ENCODE results near the gene PREX1.

PREX1 gene

GRCh38 chr20:48825566-48825920, 2.3 kb downstream of the PREX1 start:
- Histone ChIP-seq H3K4me1 (ENCODE audit: insufficient read depth, low read length) (peaks cover 9% of the 10 kb centered on the region), H3K9ac (ENCODE audit: low read depth, low read length) (no peak overlapping the region), H3K36me3 (ENCODE audit: insufficient read depth, low read length) (no peaks in the 10 kb centered on the region), H3K9me3 (ENCODE audit: control insufficient read depth, insufficient read depth, low read length) (no peaks in the 10 kb centered on the region; the same call in 1 of the 2 replicates)

GRCh38 chr20:48824830-48825565, 2.8 kb downstream of the PREX1 start:
- H3K4me1 ChIP-seq (ENCODE audit: insufficient read depth, low read length): peaks cover 9% of the 10 kb centered on the region
- H3K9ac ChIP-seq (ENCODE audit: low read depth, low read length): no peak overlapping the region
- no peaks in the 10 kb centered on the region; the same call in 1 of the 2 replicates for H3K9me3 ChIP-seq (ENCODE audit: control insufficient read depth, insufficient read depth, low read length)
- H3K36me3 ChIP-seq (ENCODE audit: insufficient read depth, low read length): no peaks in the 10 kb centered on the region

GRCh38 chr20:48823960-48824498, 3.8 kb downstream of the PREX1 start:
- Histone ChIP-seq H3K9ac (ENCODE audit: low read depth, low read length) (no peak overlapping the region), H3K9me3 (ENCODE audit: control insufficient read depth, insufficient read depth, low read length) (no peaks in the 10 kb centered on the region; the same call in 1 of the 2 replicates), H3K36me3 (ENCODE audit: insufficient read depth, low read length) (no peaks in the 10 kb centered on the region), H3K4me1 (ENCODE audit: insufficient read depth, low read length) (peaks cover 9% of the 10 kb centered on the region)

GRCh38 chr20:48823476-48823875, 4.3 kb downstream of the PREX1 start:
- no peaks in the 10 kb centered on the region for H3K36me3 ChIP-seq (ENCODE audit: insufficient read depth, low read length)
- H3K9ac ChIP-seq (ENCODE audit: low read depth, low read length): no peak overlapping the region
- peaks cover 14% of the 10 kb centered on the region for H3K4me1 ChIP-seq (ENCODE audit: insufficient read depth, low read length)
- no peaks in the 10 kb centered on the region; the same call in 1 of the 2 replicates for H3K9me3 ChIP-seq (ENCODE audit: control insufficient read depth, insufficient read depth, low read length)

DNA sequence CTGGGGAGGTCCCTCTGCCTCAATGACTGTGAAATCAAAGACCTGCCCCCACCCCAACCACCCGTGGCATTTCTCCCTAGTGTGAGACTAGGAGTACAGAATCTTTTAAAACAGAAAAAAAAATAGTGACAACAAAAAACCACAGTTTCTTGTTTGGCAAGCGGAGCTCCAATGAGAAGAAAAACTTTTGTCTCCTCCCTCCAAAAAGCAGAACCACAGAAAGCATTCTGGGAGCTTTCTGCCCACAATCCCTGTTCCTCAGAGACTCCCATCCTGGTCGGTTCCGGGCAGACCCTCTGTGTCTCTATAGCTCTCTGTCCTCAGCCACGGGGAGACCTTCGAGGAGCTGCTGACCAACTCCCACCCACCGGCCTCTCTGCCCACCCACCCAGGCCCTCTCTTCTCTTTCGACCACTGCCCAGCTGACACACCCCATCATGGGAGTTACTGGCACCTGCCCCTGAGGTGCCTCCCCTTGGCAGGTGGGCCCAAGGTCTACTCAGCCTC, 4.9 kb downstream of the PREX1 start:
- Histone ChIP-seq H3K9ac (ENCODE audit: low read depth, low read length) (no peak overlapping the region), H3K4me1 (ENCODE audit: insufficient read depth, low read length) (peaks cover 17% of the 10 kb centered on the region)

DNA sequence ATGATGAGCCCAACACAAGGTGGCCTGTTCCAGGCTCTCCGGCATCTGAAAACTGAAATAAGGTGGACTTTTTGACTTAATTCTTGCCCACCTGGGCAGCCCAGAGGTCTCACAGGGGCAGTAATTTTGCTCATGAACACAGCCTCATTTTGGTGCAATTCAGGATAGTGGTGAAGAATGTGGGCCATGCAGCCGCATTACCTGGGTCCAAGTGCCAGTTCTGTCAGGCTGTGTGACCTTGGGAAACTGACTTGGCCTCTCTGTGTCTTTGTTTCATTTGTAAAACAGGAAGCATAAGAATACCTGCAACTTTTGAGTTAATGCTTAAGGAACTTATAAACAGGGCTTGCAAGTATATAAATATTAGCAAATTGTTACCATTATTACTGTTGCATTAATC, 5.6 kb downstream of the PREX1 start:
- no peaks in the 10 kb centered on the region for H3K9me3 ChIP-seq (ENCODE audit: control insufficient read depth, insufficient read depth, low read length)
- H3K36me3 ChIP-seq (ENCODE audit: insufficient read depth, low read length): no peaks in the 10 kb centered on the region
- no peak overlapping the region for H3K9ac ChIP-seq (ENCODE audit: low read depth, low read length)
- H3K4me1 ChIP-seq (ENCODE audit: insufficient read depth, low read length): peaks cover 17% of the 10 kb centered on the region

More for the DNA sequence above, 4.9 kb downstream of the PREX1 start:
- Histone ChIP-seq H3K36me3 (ENCODE audit: insufficient read depth, low read length) (no peaks in the 10 kb centered on the region), H3K9me3 (ENCODE audit: control insufficient read depth, insufficient read depth, low read length) (no peaks in the 10 kb centered on the region)

GRCh38 chr20:48821261-48821920, 6.4 kb downstream of the PREX1 start:
- Histone ChIP-seq H3K4me1 (ENCODE audit: insufficient read depth, low read length) (peaks cover 17% of the 10 kb centered on the region), H3K36me3 (ENCODE audit: insufficient read depth, low read length) (no peaks in the 10 kb centered on the region)

DNA sequence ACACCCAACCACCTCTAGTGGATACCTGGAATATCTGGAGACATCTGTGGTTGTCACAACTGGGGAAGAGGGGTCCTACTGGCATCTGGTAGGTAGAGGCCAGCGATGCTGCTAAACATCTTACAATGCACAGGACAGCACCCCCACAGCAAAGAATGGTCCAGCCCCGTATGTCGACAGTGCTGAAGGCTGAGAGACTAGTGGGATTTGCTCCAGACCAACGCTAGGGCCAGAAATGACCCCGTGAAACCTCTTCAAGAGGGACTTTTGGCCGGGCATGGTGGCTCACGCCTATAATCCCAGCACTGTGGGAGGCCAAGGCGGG, 7.2 kb downstream of the PREX1 start:
- Histone ChIP-seq H3K36me3 (ENCODE audit: insufficient read depth, low read length) (no peaks in the 10 kb centered on the region), H3K9ac (ENCODE audit: low read depth, low read length) (no peak overlapping the region), H3K4me1 (ENCODE audit: insufficient read depth, low read length) (peaks cover 17% of the 10 kb centered on the region), H3K9me3 (ENCODE audit: control insufficient read depth, insufficient read depth, low read length) (no peaks in the 10 kb centered on the region)

More at GRCh38 chr20:48821261-48821920, 6.4 kb downstream of the PREX1 start:
- Histone ChIP-seq H3K9ac (ENCODE audit: low read depth, low read length) (no peak overlapping the region), H3K9me3 (ENCODE audit: control insufficient read depth, insufficient read depth, low read length) (no peaks in the 10 kb centered on the region)

DNA sequence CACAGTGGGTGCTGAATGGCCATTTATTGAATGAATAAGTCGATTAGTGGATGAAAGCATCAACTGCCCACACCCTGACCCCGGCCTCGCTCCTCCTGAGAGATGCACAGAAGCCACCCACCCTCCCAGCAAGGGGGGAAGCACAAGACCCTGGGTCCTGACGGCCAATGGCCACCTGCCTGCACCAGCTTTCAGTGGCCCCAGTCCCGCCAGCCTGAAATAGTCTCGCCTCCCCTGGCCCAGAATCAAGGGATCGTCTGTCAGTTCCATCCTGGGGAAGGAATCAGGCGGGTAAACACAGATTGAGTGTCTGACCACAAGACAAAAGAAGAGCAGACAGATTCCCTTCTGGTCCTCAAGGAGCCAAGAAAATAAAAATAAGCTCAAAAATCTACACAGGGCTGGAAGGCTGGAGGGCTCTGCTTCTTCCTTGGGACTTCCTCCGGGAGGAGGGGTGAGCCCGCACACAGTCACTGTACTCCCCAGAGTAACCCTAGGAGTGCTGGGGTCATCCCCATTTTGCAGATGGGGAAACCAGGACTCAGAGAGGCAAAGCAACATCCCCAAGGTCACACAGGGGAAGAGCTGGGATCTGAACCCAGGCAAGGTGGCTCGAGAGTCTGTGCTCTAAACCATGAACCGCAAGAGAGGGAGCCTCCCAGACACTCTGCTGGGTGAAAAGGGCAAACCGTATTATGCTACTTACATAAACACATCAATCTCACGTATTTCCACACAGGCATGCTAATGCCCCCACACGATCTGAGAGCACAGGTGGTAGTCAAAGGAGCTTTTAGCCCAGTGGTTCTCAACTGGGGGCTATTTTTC, 7.8 kb downstream of the PREX1 start:
- H3K9ac ChIP-seq (ENCODE audit: low read depth, low read length): no peak overlapping the region
- H3K9me3 ChIP-seq (ENCODE audit: control insufficient read depth, insufficient read depth, low read length): no peaks in the 10 kb centered on the region
- no peaks in the 10 kb centered on the region for H3K36me3 ChIP-seq (ENCODE audit: insufficient read depth, low read length)
- H3K4me1 ChIP-seq (ENCODE audit: insufficient read depth, low read length): peaks cover 13% of the 10 kb centered on the region; the same call in 1 of the 2 replicates

DNA sequence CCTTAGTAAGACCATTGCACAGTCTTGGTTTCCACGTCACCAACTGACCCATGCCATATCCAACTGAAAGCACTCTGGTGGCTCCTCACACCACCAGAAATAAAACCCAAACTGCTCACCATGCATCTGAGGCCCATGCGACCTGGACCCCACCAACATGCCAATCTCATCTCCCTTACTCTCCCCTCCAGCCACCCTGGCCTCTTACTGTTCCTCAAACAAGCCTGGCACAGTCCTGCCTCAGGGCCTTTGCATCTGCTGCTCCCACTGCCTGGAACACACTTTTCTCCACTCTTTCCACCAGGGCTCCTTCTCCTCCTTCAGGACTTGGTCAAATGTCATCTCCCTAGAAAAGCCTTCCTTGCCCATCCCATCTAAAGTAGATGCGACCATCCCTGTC, 8.7 kb downstream of the PREX1 start:
- H3K36me3 ChIP-seq (ENCODE audit: insufficient read depth, low read length): no peaks in the 10 kb centered on the region
- H3K9me3 ChIP-seq (ENCODE audit: control insufficient read depth, insufficient read depth, low read length): no peaks in the 10 kb centered on the region

DNA sequence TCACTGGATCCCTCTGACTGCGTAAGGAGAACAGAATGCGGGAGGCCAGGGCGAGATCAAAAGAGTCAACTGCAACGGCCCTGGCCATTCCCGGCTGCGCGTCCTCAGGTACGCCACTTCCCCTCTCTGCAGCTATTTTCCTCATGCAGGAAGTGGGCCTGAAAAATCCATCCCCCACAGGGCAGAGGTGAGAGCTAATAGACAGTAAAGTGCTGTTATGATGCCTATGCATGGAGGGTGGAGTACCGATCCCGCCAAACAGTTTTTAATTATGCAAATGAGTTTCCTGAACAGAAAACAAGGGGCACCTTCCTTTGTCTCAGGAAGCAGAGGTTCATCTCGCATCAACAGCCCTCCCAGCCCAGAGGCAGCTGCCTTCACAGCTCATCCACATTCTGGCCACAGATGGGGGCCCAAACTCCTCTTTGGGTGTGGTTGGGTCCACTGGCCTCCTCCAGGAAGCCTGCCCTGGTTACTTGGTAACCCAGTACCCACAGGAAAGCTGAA, 9.3 kb downstream of the PREX1 start:
- Histone ChIP-seq H3K9me3 (ENCODE audit: control insufficient read depth, insufficient read depth, low read length) (no peaks in the 10 kb centered on the region), H3K4me1 (ENCODE audit: insufficient read depth, low read length) (peaks cover 8% of the 10 kb centered on the region; the same call in 1 of the 2 replicates), H3K9ac (ENCODE audit: low read depth, low read length) (no peak overlapping the region), H3K36me3 (ENCODE audit: insufficient read depth, low read length) (no peaks in the 10 kb centered on the region)

More for the DNA sequence above, 8.7 kb downstream of the PREX1 start:
- Histone ChIP-seq H3K9ac (ENCODE audit: low read depth, low read length) (no peak overlapping the region), H3K4me1 (ENCODE audit: insufficient read depth, low read length) (peaks cover 8% of the 10 kb centered on the region; the same call in 1 of the 2 replicates)

GRCh38 chr20:48818031-48818370, 9.8 kb downstream of the PREX1 start:
- H3K9ac ChIP-seq (ENCODE audit: low read depth, low read length): no peak overlapping the region
- H3K36me3 ChIP-seq (ENCODE audit: insufficient read depth, low read length): no peaks in the 10 kb centered on the region
- H3K4me1 ChIP-seq (ENCODE audit: insufficient read depth, low read length): peaks cover 8% of the 10 kb centered on the region; the same call in 1 of the 2 replicates
- H3K9me3 ChIP-seq (ENCODE audit: control insufficient read depth, insufficient read depth, low read length): no peaks in the 10 kb centered on the region

- no peak overlapping the region for H3K9ac ChIP-seq (ENCODE audit: low read depth, low read length)
- H3K4me1 ChIP-seq (ENCODE audit: insufficient read depth, low read length): peaks cover 8% of the 10 kb centered on the region; the same call in 1 of the 2 replicates
- H3K36me3 ChIP-seq (ENCODE audit: insufficient read depth, low read length): no peaks in the 10 kb centered on the region
- H3K9me3 ChIP-seq (ENCODE audit: control insufficient read depth, insufficient read depth, low read length): no peaks in the 10 kb centered on the region
Observed at GRCh38 chr20:48817367-48818030, 10.3 kb downstream of the PREX1 start.
